MM.1S (cell line): ENCODE data around the gene NLGN1.

Experiments
- DNase-seq: peaks from one replicate; pipeline ENCODE4 v3.0.0-alpha.2; 2015
- H2AFZ ChIP-seq: fragments of 300-600 bp; sonication (generic); 2 replicates; pipeline ENCODE4 v1.6.0; 2016; ENCODE audit warnings: antibody characterized with exemption, low read length
- H3F3A ChIP-seq: fragments of 300-600 bp; sonication (generic); 2 replicates; pipeline ENCODE4 v1.6.1; 2016; ENCODE audit warnings: mild to moderate bottlenecking, antibody characterized with exemption, low read length, moderate library complexity, mixed read lengths; ENCODE audit not compliant: insufficient read depth
- H3K27ac ChIP-seq: fragments of 300-600 bp; sonication (generic); 2 replicates; pipeline ENCODE4 v1.5.1; 2016; ENCODE audit warnings: mild to moderate bottlenecking, low read length
- H3K27me3 ChIP-seq: fragments of 300-600 bp; sonication (generic); replicated peaks from 2 replicates; pipeline ENCODE4 v1.6.0; 2016; ENCODE audit warnings: low read length; ENCODE audit not compliant: insufficient read depth
- H3K36me3 ChIP-seq: fragments of 300-600 bp; sonication (generic); replicated peaks from 2 replicates; pipeline ENCODE4 v1.6.1; 2016; ENCODE audit warnings: mild to moderate bottlenecking, low read length, mixed read lengths; ENCODE audit not compliant: insufficient read depth
- H3K4me1 ChIP-seq: fragments of 300-600 bp; sonication (generic); 2 replicates; pipeline ENCODE4 v1.6.1; 2016; ENCODE audit warnings: low read length, mixed read lengths
- H3K4me2 ChIP-seq: fragments of 300-600 bp; sonication (generic); 2 replicates; pipeline ENCODE4 v1.6.0; 2016; ENCODE audit warnings: low read depth, low read length
- H3K4me3 ChIP-seq: fragments of 300-600 bp; sonication (generic); 2 replicates; pipeline ENCODE4 v1.5.1; 2016; ENCODE audit warnings: low read length, mixed read lengths
- H3K79me2 ChIP-seq: fragments of 300-600 bp; sonication (generic); 2 replicates; pipeline ENCODE4 v1.6.1; 2016; ENCODE audit warnings: mixed run types, low read length, mixed read lengths
- H3K9ac ChIP-seq: fragments of 300-600 bp; sonication (generic); 2 replicates; pipeline ENCODE4 v1.6.1; 2016; ENCODE audit warnings: low read length, mixed read lengths
- H3K9me2 ChIP-seq: fragments of 300-600 bp; sonication (generic); replicated peaks from 2 replicates; pipeline ENCODE4 v1.6.1; 2016; ENCODE audit warnings: mild to moderate bottlenecking, low read length, mixed read lengths; ENCODE audit not compliant: insufficient read depth
- H3K9me3 ChIP-seq: fragments of 300-600 bp; sonication (generic); replicated peaks from 2 replicates; pipeline ENCODE4 v1.6.1; 2016; ENCODE audit warnings: mild to moderate bottlenecking, low read length, mixed read lengths; ENCODE audit not compliant: insufficient read depth
- H4K20me1 ChIP-seq: fragments of 300-600 bp; sonication (generic); 2 replicates; pipeline ENCODE4 v1.6.1; 2016; ENCODE audit warnings: mild to moderate bottlenecking, low read length, moderate library complexity, mixed read lengths; ENCODE audit not compliant: insufficient read depth
- CTCF ChIP-seq: fragments of 300-600 bp; sonication (generic); IDR thresholded peaks from 2 replicates; pipeline ENCODE4 v1.5.1; 2016; ENCODE audit warnings: antibody characterized with exemption, low read length, mixed read lengths
- EZH2 ChIP-seq: fragments of 300-600 bp; sonication (generic); optimal IDR thresholded peaks from 2 replicates; pipeline ENCODE3; 2017; ENCODE audit warnings: low read depth, mild to moderate bottlenecking, antibody characterized with exemption, low read length, mixed read lengths
- EZH2phosphoT487 ChIP-seq: fragments of 300-600 bp; sonication (generic); IDR thresholded peaks from 2 replicates; pipeline ENCODE4 v1.6.1; 2018; ENCODE audit warnings: antibody characterized with exemption, low read length

Gene NLGN1

GRCh38 chr3:174158674-174159073, 761.1 kb downstream of the NLGN1 start:
- H4K20me1 ChIP-seq, result no peaks in the 10 kb centered on the region
- DNase-seq, result no peak
- TF ChIP-seq CTCF, result no peak
- TF ChIP-seq EZH2phosphoT487, result no peak
- H3K9ac ChIP-seq, result no peak overlapping the region
- H3K4me3 ChIP-seq, result no peak overlapping the region
- no peaks in the 10 kb centered on the region for H3K9me2 ChIP-seq
- no peak overlapping the region for H2AFZ ChIP-seq
- H3K4me2 ChIP-seq, result no peak overlapping the region
- H3K79me2 ChIP-seq, result no peaks in the 10 kb centered on the region
- no peaks in the 10 kb centered on the region for H3K4me1 ChIP-seq
- no peaks in the 10 kb centered on the region for H3K36me3 ChIP-seq
- no peaks in the 10 kb centered on the region for H3K27me3 ChIP-seq
- H3F3A ChIP-seq, result no peaks in the 10 kb centered on the region
- H3K27ac ChIP-seq, result no peak overlapping the region
- no peaks in the 10 kb centered on the region for H3K9me3 ChIP-seq

- H3K9me2 ChIP-seq, result no peaks in the 10 kb centered on the region
- no peaks in the 10 kb centered on the region for H3F3A ChIP-seq
- TF ChIP-seq CTCF, result no peak
- TF ChIP-seq EZH2, result no peak
- TF ChIP-seq EZH2phosphoT487, result no peak
- no peaks in the 10 kb centered on the region for H3K36me3 ChIP-seq
- H3K9ac ChIP-seq, result no peak overlapping the region
- H3K4me2 ChIP-seq, result no peak overlapping the region
- no peaks in the 10 kb centered on the region for H3K79me2 ChIP-seq
- H3K27me3 ChIP-seq, result no peaks in the 10 kb centered on the region
- no peaks in the 10 kb centered on the region for H3K9me3 ChIP-seq
- no peak for DNase-seq
- H3K4me3 ChIP-seq, result no peak overlapping the region
- H4K20me1 ChIP-seq, result no peaks in the 10 kb centered on the region
- H3K27ac ChIP-seq, result no peak overlapping the region
- no peak overlapping the region for H2AFZ ChIP-seq
- no peaks in the 10 kb centered on the region for H3K4me1 ChIP-seq
Measured at GRCh38 chr3:174159604-174160003, 762.1 kb downstream of the NLGN1 start.

- Histone ChIP-seq H3K4me3 (no peak overlapping the region), H3K9ac (no peak overlapping the region), H3K4me2 (no peak overlapping the region), H3K9me2 (no peaks in the 10 kb centered on the region), H3F3A (no peaks in the 10 kb centered on the region), H3K79me2 (no peaks in the 10 kb centered on the region), H3K36me3 (no peaks in the 10 kb centered on the region), H3K27me3 (no peaks in the 10 kb centered on the region), H4K20me1 (no peaks in the 10 kb centered on the region), H3K9me3 (no peaks in the 10 kb centered on the region), H3K4me1 (no peaks in the 10 kb centered on the region), H3K27ac (no peak overlapping the region), H2AFZ (no peak overlapping the region)
- no peak for DNase-seq
- TF ChIP-seq EZH2phosphoT487, result no peak
- no peak for TF ChIP-seq CTCF
- no peak for TF ChIP-seq EZH2
Measured at GRCh38 chr3:174162550-174162949, 765.0 kb downstream of the NLGN1 start.

- no peaks in the 10 kb centered on the region for H3K79me2 ChIP-seq
- H2AFZ ChIP-seq, result no peak overlapping the region
- H3K9me3 ChIP-seq, result no peaks in the 10 kb centered on the region
- no peak overlapping the region for H3K27ac ChIP-seq
- H3K4me2 ChIP-seq, result no peak overlapping the region
- no peak overlapping the region for H3K4me3 ChIP-seq
- DNase-seq, result no peak
- H3K36me3 ChIP-seq, result no peaks in the 10 kb centered on the region
- H4K20me1 ChIP-seq, result no peaks in the 10 kb centered on the region
- no peaks in the 10 kb centered on the region for H3K4me1 ChIP-seq
- H3K27me3 ChIP-seq, result no peaks in the 10 kb centered on the region
- no peak overlapping the region for H3K9ac ChIP-seq
- TF ChIP-seq EZH2, result no peak
- no peak for TF ChIP-seq EZH2phosphoT487
- no peaks in the 10 kb centered on the region for H3F3A ChIP-seq
- no peaks in the 10 kb centered on the region for H3K9me2 ChIP-seq
Measured at GRCh38 chr3:174168026-174168425, 770.5 kb downstream of the NLGN1 start.
